NCI-H2107 (cell line): ENCODE data around the gene MAP2K3.
A peak's percentile ranks its signal among the peaks of the same experiment; 100 is the strongest.

Experiments
- DNase-seq: peaks from one replicate; lab custom pipeline; 2025; lab: John Stamatoyannopoulos, UW

The MAP2K3 gene

GRCh38 chr17:21284319-21285163 is at the start of gene MAP2K3:
MAP2K3 (plus strand) TSS chr17:21284711; CDS start chr17:21284921, 210 bp downstream.
- DNase-seq: peak; percentile 73

- DNase-seq: no peak
Measured at GRCh38 chr17:21235921-21236320, 48.6 kb upstream of the MAP2K3 start.

- DNase-seq: no peak
Measured at GRCh38 chr17:21239680-21240368, 44.7 kb upstream of the MAP2K3 start.

DNA sequence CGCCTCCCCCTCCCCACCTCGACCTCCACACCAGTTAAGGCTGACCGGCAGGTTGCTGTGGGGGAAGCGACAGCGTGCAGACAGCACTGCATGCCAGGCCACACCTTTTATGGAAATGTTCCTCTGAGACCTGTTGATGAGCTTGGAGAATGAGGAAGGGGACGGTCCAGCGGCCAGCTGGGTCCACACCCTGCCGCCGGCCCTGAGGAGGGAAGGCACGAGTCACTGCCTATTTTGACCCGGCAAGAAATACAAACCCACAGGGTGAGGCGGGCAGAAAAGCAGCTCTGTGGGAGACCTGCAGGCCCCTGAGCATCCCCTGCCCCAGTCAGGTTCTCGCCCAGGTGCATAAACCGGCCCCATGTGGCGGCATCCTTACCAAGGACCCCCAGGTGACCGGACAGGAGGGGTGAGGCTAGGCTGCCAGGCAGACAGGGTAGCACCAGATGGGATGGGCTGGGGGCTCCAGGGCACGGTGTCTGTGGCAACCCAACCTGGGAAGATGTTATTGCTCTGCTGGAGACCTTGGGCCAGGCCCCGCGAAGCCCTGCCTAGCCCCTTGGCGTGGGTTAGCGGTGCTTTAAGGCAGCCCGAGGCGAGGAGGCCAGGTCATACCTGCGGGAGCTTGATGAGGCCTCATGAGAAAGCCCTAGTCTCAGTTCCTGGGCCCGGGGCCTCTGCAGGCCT is 44.0 kb upstream of the MAP2K3 start:
- no peak for DNase-seq

DNA sequence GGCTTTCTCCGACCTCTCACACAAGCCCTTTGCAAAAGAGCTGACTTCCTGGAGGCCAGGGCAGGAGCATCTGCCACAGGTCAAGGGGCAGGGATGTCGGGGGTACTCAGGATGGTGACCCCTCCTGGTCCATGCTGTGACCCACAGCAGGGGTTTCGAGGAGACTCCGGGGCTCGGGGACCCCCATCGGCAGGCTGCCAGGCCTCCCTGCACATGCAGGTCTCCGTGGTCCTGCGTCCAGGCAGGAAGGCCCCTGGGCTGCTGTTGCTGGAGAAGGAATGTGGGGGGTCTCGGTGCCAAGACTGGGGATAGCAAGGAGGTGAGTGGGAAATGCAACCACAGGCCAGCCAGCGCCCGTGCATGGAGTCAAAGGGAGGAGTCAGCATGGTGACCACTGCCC is 42.9 kb upstream of the MAP2K3 start:
- no peak for DNase-seq

DNA sequence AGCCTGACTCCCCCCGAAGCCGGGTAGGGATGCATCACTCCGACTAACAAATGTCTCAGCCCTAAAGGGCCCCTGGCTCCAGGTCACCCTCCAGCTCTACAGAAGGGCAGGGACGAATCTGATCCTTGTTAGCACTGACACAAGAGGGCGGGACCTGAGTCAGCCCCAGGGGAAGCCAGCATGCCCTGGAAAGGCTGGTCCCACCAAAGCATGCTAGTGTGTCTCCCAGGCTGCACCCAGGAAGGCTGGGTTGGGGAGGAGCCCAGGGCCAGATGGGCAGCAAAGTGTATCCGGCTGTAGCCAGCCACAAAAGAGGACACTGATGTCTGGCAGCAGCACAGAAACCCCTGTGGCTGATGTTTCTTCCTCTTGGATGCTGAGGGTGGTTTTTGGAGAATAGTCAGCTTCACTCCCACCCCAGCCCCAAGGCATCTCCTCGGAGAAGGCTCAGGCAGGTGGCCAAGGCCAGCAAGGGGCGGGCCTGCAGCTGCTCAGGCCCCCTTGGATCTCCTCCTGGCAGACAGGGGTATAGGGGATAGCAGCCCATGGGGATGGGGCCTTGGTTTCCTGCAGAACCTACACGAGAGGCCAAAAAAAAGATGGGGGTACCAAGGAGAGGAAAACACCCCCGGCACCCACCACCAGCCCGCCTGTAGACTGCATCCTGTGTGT is 42.3 kb upstream of the MAP2K3 start:
- no peak for DNase-seq

DNA sequence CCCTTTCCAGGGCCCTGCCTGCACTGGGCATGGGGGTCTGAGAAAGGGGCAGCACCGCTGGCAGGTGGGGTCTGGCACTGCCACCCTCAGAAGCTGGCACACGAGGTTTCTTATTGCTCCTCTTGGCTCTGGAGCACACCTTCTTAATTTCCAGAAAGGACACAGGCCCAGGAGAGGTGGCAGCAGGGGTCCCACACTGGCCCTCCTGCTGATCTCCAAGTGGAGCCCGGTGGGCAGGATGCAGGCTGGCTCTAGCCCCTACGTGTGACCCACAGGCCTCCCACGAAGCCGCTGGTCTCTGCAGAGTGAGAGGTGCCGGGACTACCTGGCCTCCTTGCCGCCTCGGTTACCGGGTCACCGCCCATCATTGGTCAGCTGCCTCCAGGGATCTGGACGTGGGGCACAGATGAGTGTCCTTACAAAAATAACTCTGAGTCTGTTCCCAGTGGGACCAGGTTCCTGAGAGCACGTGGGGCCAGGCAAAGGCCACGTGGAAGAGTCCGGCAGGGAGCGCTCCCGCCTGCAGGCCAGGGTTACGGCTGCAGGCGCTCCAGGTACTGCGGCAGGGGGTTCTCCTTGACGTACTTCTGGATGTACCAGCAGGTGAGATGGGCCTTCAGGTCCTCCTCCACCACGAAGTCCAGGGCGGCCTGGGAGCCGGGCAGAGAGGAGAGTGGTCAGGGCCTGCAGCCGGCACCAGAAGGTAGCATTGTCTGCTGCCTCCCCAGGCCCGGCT is 41.6 kb upstream of the MAP2K3 start:
- no peak for DNase-seq

GRCh38 chr17:21243516-21244303 is 40.8 kb upstream of the MAP2K3 start:
- DNase-seq: no peak

DNA sequence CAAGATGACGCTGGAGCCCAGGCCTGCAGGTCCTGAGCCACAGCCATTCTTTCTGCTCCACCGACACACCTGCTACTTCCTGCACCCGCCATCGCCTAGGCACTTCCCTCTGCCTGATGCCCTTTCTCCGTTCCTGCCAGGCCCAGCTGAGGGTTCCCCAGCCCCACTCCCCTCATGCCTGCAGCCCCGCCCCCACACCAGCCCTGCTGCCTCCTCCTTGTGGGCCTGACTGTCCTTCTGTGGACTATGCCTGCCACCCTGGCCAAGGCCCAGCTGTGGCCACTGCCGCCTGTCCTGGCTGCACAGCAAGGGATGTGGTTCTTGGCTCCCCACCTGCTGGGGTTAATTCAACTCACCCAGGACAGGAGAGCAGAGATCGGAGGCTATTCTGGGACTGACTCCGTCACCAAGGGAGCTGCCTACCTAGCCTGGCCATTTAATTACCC is 38.8 kb upstream of the MAP2K3 start:
- no peak for DNase-seq

GRCh38 chr17:21246698-21247097 is 37.8 kb upstream of the MAP2K3 start:
- no peak for DNase-seq

GRCh38 chr17:21247552-21248258 is 36.8 kb upstream of the MAP2K3 start:
- DNase-seq: no peak

- no peak for DNase-seq
Measured at GRCh38 chr17:21248500-21248899, 36.0 kb upstream of the MAP2K3 start.

- no peak for DNase-seq
Measured at GRCh38 chr17:21249086-21249795, 35.3 kb upstream of the MAP2K3 start.

- DNase-seq: no peak
Measured at GRCh38 chr17:21249920-21250703, 34.4 kb upstream of the MAP2K3 start.

GRCh38 chr17:21250854-21251253 is 33.7 kb upstream of the MAP2K3 start:
- DNase-seq: no peak

- no peak for DNase-seq
Measured at GRCh38 chr17:21251337-21252010, 33.0 kb upstream of the MAP2K3 start.

DNA sequence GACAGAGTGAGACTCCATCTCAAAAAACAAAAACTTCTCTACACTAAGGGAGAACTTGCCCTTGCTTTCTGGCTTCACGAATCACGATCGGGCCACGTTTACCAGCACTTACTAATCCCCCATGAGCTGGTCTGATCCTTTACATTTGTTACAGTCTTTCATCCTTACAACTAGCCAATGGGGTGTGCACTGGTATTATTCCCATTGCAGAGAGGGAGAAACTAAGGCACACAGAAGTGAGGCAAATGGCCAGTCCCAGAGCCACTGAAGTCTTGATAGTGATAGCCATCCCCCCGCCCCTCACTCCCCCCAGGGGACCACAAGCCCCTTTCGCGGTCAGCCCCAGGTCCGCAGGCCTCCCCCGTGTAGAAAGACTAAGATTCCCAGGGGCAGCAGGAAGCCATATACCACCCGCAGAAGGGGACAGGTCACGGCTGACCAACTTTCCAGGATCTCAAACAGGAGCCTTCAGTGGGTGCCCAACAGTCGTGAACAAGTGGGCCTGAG is 32.2 kb upstream of the MAP2K3 start:
- DNase-seq: no peak
